GM18505 (cell line): ENCODE data around the gene POLR3C.

ENCODE experiments used
- ATAC-seq: cut with Tn5 transposase; IDR thresholded peaks from one replicate; pipeline ENCODE4 v1.9.1; 2021; ENCODE audit not compliant: unreplicated experiment
- POLR2A ChIP-seq: IDR thresholded peaks from 4 replicates; pipeline ENCODE4 v1.6.1; 2011; ENCODE audit warnings: borderline replicate concordance; ENCODE audit not compliant: insufficient read depth, insufficient read length; ENCODE audit errors: extremely low read depth

Gene POLR3C

DNA sequence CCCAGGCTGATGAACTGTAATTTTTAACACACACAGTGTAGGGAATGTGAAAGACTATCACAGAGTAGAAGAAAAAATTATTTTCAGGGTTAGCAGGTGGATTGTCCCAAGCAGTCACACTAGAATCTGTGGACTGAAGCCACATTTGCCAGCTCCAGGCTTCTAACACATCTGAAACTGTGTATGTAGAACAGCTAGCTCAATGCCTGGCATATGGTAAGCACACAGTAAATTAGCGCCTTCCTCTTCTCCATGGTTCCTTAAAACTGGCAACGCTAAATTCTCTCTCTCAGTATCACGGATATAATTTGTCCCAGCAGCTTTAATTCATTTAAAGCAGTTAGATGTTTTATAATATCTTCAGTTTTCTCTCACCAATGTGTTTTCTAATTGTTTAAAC, 19.0 kb downstream of the POLR3C start:
- ATAC-seq = no peak
- TF ChIP-seq POLR2A = no peak

DNA sequence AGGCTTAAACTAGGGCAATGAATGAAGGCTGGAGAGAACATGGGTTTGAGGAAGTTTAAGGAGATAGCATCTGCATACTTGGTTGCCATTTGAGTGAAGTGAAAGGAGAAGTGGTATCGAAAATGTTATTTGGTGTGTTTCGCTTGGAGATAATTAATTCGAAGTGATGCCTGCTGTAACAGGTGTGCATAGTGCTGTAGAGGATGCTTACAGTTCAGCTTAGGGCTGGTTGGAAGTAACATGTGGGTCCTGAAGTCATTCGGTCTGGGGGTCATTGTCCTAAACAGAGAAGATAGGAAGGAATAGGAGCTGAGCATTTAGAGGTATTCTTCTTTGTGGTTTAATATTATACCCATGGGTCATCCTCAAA, 21.1 kb downstream of the POLR3C start:
- TF ChIP-seq POLR2A = peak; percentile 44

DNA sequence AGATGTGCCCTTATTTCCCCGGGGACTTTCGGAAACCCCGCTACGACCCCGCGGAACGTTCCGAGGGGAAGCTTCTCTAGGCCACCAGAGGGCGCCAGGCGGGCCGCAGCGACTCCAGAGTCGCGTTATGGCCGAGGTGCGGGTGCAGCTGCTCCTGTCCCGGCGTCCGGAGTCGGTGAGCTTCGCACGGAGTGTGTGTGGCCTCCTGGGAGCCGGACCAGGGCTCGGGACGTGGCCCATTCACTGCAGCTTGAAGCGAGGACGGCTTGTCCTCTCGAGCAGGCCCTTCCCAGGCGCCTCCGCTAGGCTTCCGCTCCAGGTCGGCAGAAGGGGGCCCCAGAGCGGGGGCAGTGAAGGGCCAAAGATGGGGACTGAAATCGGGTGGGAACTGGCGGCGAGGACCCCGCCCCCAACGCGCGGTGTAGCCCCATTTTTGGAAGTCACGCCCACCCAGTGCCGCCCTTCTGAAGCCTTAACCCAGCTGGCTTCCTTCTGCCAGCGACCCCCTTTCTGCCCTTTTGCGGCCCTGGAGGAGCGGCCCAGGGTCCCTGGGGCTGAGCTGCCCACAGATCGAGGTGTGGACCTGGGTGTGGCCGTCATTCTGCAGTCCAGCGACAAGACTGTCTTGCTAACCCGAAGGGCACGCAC, 21.6 kb downstream of the POLR3C start, which contains the start of gene NUDT17:
TSS of gene NUDT17 (plus strand) at position 117 of the 648 bp plus-strand sequence. CDS start at position 128, 11 bp downstream.
- ATAC-seq = peak; percentile 64
- TF ChIP-seq POLR2A = peak; percentile 67

More for the DNA sequence above, 21.1 kb downstream of the POLR3C start:
- peak; percentile 60 for ATAC-seq

GRCh38 chr1:145846201-145846612, 22.2 kb downstream of the POLR3C start:
- no peak for ATAC-seq
- TF ChIP-seq POLR2A = no peak

DNA sequence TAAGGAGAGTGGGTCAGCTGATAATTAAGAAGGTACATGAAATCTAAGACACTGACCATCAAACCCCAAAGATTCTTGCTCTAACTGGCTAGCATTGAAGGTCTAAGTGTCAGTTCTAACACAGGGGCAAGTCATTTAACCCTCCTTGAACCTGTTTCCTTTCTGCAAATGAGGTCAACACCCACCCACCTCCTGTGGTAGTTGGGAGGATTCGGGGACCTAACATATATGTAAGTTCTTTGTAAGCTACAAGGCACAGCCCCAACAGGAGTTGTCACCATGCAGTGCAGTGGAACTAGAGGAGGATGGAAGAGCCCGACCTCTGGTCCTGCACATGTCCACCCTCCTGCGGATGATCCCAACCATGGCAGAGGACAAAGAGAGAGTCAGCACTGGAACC, 23.8 kb downstream of the POLR3C start:
- ATAC-seq = no peak
- TF ChIP-seq POLR2A = no peak

DNA sequence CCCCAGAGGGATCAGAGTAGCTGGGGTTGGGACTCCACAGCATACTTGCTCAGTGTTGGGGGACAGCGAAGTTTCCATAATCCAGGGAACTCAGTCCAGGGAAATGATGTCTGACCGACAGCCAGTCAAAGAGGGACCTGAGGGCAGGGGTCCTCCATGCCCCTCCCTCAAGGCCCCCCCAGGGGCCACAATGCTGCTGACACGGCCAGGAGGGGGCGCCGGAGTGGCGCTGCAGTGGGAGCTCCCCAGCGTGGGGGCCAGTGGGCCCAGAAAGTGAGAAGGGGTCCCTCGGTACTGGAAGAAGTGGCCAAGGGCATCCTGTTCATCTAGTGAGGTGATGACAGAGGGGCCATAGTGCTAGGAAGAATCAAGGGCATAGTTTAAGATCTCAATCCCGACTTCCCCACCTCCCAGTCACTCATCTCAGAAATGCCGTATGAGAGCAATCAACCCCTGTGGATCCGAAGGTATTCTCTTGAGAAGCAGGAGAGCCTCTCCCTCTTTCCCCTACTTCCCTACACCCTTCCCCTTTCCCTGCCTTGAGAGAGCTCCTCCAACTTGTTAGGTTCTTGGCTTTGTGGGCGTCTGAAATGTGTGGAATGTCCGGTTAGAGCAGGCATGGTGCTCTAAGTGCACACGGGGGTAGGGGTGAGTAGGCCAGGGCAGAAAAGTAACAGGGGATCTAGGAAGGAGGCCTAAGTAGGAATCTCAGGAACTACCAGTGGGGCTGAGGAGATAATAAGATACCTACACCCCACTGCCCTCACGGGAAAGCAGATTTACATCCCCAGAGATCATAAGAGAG, 25.6 kb downstream of the POLR3C start:
- TF ChIP-seq POLR2A = no peak
- no peak for ATAC-seq

- ATAC-seq = no peak
- no peak for TF ChIP-seq POLR2A
Observed at GRCh38 chr1:145855426-145855948, 31.5 kb downstream of the POLR3C start.

DNA sequence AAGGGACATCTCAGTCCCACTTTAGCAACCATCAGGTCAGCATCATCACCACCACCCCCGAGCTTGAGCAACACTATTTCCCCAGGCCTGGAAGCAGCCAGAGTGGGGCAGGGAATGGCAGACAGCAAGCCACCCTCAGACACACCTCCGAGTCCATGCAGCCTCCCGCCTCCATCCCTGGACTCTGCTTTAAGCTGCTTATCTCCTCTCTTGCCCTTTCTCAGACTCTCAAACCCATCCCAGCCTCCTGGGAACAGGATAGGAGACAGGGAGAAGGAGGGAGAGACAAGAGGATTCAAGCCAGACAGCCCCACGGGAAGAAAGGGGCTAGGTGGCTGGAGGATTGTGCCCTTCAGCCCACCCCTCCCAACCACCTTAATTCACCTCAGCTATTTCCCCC, 33.2 kb downstream of the POLR3C start:
- no peak for TF ChIP-seq POLR2A
- no peak for ATAC-seq

GRCh38 chr1:145858238-145858900, 34.4 kb downstream of the POLR3C start:
- TF ChIP-seq POLR2A = no peak
- no peak for ATAC-seq

DNA sequence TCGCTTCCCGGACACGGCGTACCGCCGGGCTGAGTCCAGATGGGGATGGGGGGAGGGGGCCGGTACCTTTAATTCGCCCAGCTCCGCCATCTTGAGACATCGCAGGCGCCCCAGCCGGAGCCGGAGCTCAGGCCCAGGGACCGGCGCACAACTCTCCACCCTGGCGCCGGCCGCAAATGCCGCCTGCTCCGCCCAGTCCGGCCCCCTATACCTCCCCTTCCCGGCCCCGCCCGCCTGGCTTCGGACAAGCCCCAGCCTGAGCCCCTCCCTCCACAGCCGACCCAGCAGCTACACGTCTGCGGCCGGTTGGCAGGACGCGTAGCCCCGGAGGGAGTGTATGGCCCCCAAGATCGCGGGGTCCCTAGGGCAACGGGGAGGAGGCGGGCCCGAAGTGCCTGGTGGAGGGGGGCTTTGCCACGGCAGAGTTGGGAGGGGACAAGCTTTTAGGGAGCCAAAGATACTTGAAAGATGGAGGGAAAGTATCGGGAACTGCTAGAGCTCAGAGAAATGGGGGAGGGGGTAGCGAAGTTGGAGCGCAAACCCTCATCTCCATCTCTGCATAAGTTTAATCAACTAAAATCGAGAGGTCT, 35.0 kb downstream of the POLR3C start, which contains the start of gene PIAS3:
TSS of gene PIAS3 (minus strand) at position 181 of the 590 bp plus-strand sequence. CDS start at position 90, 91 bp downstream.
- peak; percentile 85 for ATAC-seq
- TF ChIP-seq POLR2A = peak; percentile 40

DNA sequence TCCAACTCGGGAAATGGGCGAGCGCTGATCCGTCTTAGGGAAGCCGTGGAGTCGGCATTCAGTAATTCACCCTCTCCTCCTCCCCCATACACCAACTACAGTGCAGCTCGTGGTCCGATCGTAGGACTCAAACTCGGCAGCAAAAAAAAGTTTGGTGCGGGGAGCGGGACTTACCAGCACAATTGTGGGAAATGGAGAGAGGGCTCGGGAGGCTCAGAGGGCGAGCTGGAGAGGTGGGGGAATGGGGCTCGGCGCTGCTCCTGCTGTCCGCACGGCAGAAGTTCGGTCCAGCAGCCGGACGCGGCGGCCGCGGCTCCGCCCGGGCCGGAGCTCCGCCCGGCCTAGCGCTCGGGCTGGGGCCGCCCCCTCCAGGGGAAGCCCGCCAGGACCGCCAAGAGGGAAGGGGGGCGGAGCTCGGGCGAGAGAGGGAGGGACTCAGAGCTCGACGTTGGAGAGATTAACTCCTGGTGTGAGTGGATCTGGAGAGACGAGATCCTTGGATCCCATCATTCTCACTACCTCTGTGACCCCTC, 35.6 kb downstream of the POLR3C start:
- peak; percentile 73 for ATAC-seq
- peak; percentile 60 for TF ChIP-seq POLR2A

GRCh38 chr1:145863282-145864018, 39.5 kb downstream of the POLR3C start:
- TF ChIP-seq POLR2A = no peak
- ATAC-seq = no peak
